Measurements from ENCODE around the gene CCNY.

DNA sequence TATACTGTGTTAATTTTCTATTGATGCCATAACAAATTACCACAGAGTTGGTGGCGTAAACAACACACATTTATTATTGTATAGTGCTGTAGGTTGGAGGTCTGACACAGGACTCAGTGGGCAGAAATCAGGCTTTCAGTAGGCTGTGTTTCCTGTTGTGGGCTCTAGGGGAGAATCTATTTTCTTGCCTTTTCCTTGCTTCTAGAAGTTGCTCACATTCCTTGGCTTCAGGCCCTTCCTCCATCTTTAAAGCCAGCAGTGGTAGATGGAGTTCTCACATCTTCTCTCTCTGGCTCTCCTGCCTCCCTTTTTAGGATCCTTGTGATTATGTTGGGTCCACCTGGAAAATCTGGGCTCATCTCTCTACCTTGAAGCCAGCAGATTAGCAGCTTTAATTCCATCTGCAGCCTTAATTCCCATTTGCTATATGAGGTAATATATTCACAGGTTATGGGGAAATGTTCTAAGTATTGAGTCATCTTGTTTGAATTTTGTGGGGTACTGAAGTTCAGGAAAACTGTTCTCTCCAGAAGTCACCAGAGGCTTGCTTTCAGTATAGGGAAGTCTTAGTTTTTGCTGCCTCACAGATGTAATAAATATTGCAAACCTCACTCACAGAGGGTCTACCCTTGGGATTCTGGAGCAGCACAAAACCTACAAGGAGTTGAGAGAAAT, 38.9 kb downstream of the CCNY start:
- no peak for TF ChIP-seq POLR2A (IDR thresholded peaks at IDR 0.05; ENCODE audit: low read depth, low read length)
- TF ChIP-seq POLR2AphosphoS5 (IDR thresholded peaks at IDR 0.05; ENCODE audit: low read depth, low read length) = no peak
- TF ChIP-seq PAX5 (IDR thresholded peaks at IDR 0.05; ENCODE audit: insufficient read depth, low read length, severe bottlenecking) = no peak
- TF ChIP-seq SPI1 (IDR thresholded peaks at IDR 0.05; ENCODE audit: low read depth, low read length) = no peak

Measured in GM12891 (cell line).